Measurements from ENCODE around the gene VSIG10.

VSIG10 gene

GRCh38 chr12:118103601-118104382 is at the start of gene VSIG10:
Gene VSIG10, minus strand, starts transcription at chr12:118104011. Its CDS starts 340 bp downstream, at chr12:118103671.
- no peak for TF ChIP-seq CTCF (conservative IDR thresholded peaks at IDR 0.05; ENCODE audit: low read depth, low read length)
- H3K4me3 ChIP-seq (ENCODE audit: low read length): peak within 1 kb of the TSS; percentile 72
- DNase-seq (ENCODE audit: low read depth): no peak

GRCh38 chr12:118151755-118152154 is 47.9 kb upstream of the VSIG10 start:
- no peak for TF ChIP-seq CTCF (conservative IDR thresholded peaks at IDR 0.05; ENCODE audit: low read depth, low read length)
- no peak for DNase-seq (ENCODE audit: low read depth)
- no peak overlapping the region for H3K4me3 ChIP-seq (ENCODE audit: low read length)

GRCh38 chr12:118150625-118151024 is 46.8 kb upstream of the VSIG10 start:
- TF ChIP-seq CTCF (conservative IDR thresholded peaks at IDR 0.05; ENCODE audit: low read depth, low read length): no peak
- DNase-seq (ENCODE audit: low read depth): no peak

GRCh38 chr12:118148287-118148686 is 44.5 kb upstream of the VSIG10 start:
- TF ChIP-seq CTCF (conservative IDR thresholded peaks at IDR 0.05; ENCODE audit: low read depth, low read length): no peak
- no peak overlapping the region for H3K4me3 ChIP-seq (ENCODE audit: low read length)
- DNase-seq (ENCODE audit: low read depth): no peak

More at GRCh38 chr12:118150625-118151024, 46.8 kb upstream of the VSIG10 start:
- H3K4me3 ChIP-seq (ENCODE audit: low read length): no peak overlapping the region

GRCh38 chr12:118145798-118146156 is 42.0 kb upstream of the VSIG10 start:
- no peak overlapping the region for H3K4me3 ChIP-seq (ENCODE audit: low read length)
- TF ChIP-seq CTCF (conservative IDR thresholded peaks at IDR 0.05; ENCODE audit: low read depth, low read length): no peak
- no peak for DNase-seq (ENCODE audit: low read depth)

GRCh38 chr12:118145113-118145797 is 41.4 kb upstream of the VSIG10 start:
- DNase-seq (ENCODE audit: low read depth): no peak
- no peak overlapping the region for H3K4me3 ChIP-seq (ENCODE audit: low read length)

More at GRCh38 chr12:118145113-118145797, 41.4 kb upstream of the VSIG10 start:
- TF ChIP-seq CTCF (conservative IDR thresholded peaks at IDR 0.05; ENCODE audit: low read depth, low read length): no peak
